HL-60 (cell line): ENCODE results near the gene IFI6.

Source experiments
- DNase-seq, 2 experiments: peaks; one replicate each; pipeline ENCODE4 v3.0.0-alpha.2; 2010 to 2020; ENCODE audit warnings: low read depth in 1 of 2, low spot score in 1 of 2
- H3K27ac ChIP-seq: fragments of 250-450 bp; sonication (Bioruptor Pico); replicated peaks from 2 replicates; pipeline ENCODE4 v1.5.1; 2020; ENCODE audit warnings: mild to moderate bottlenecking, moderate library complexity
- H3K27me3 ChIP-seq: fragments of 250-450 bp; sonication (Bioruptor Pico); 2 replicates; pipeline ENCODE4 v1.5.1; 2021; ENCODE audit warnings: mild to moderate bottlenecking, moderate library complexity; ENCODE audit not compliant: insufficient read depth, poor library complexity, severe bottlenecking
- H3K4me3 ChIP-seq: replicated peaks from 2 replicates; pipeline ENCODE4 v1.5.1; 2011; ENCODE audit warnings: mild to moderate bottlenecking, control low read depth, low read length; ENCODE audit not compliant: insufficient read depth
- CTCF ChIP-seq: IDR thresholded peaks from one replicate; pipeline ENCODE4 v1.5.1; 2011; ENCODE audit warnings: low read length, control low read depth, inconsistent platforms; ENCODE audit not compliant: insufficient read depth
- GABPA ChIP-seq: IDR thresholded peaks from 2 replicates; pipeline ENCODE4 v1.6.1; 2012; ENCODE audit warnings: low read depth
- POLR2AphosphoS5 ChIP-seq: IDR thresholded peaks from 2 replicates; pipeline ENCODE4 v1.6.1; 2012; ENCODE audit warnings: low read depth
- REST ChIP-seq: IDR thresholded peaks from 2 replicates; pipeline ENCODE4 v1.6.1; 2012; ENCODE audit warnings: low read depth; ENCODE audit not compliant: insufficient replicate concordance
- SPI1 ChIP-seq: IDR thresholded peaks from 2 replicates; pipeline ENCODE4 v1.6.1; 2012; ENCODE audit warnings: low read depth, mild to moderate bottlenecking, borderline replicate concordance

IFI6 gene

GRCh38 chr1:27689423-27690173 lies 17.6 kb upstream of the IFI6 start:
- Histone ChIP-seq H3K27me3 (no peaks in the 10 kb centered on the region), H3K27ac (no peak overlapping the region), H3K4me3 (no peak overlapping the region)
- no peak for DNase-seq
- TF ChIP-seq POLR2AphosphoS5 (no peak), REST (no peak), CTCF (no peak), SPI1 (no peak), GABPA (no peak)

- TF ChIP-seq REST (no peak), POLR2AphosphoS5 (no peak), GABPA (no peak), SPI1 (no peak), CTCF (no peak)
Measured at GRCh38 chr1:27687906-27688305, 15.9 kb upstream of the IFI6 start.

GRCh38 chr1:27686223-27686990 lies 14.4 kb upstream of the IFI6 start:
- DNase-seq = no peak
- TF ChIP-seq GABPA = no peak
- no peak for TF ChIP-seq POLR2AphosphoS5
- no peak for TF ChIP-seq REST
- TF ChIP-seq SPI1 = no peak
- no peak for TF ChIP-seq CTCF
- Histone ChIP-seq H3K4me3 (no peak overlapping the region), H3K27ac (no peak overlapping the region), H3K27me3 (no peaks in the 10 kb centered on the region)

More at GRCh38 chr1:27687906-27688305, 15.9 kb upstream of the IFI6 start:
- DNase-seq = no peak
- no peaks in the 10 kb centered on the region for H3K27me3 ChIP-seq
- H3K27ac ChIP-seq = no peak overlapping the region
- H3K4me3 ChIP-seq = no peak overlapping the region
